Uterus (tissue), 4 donors: ENCODE data around the gene PLEKHM2. TPM values are rescaled to one million over a fixed set of nuclear protein-coding genes. Genes with fewer than 3 reads are reported as not detected.
"Not testable (repeated sequence)": the region's sequence is repeated elsewhere in the genome, so short reads cannot be mapped to it uniquely, and the experiment has no call there.

Source experiments
- DNase-seq, 2 donors: peaks; one replicate each; pipeline ENCODE4 v3.0.0-alpha.2; 2019 to 2020
- H3K27ac ChIP-seq, 2 donors: fragments of 200-600 bp; sonication (generic); 1 replicate in 1 of 2; 2 replicates in 1 of 2; pipeline ENCODE4 v1.5.1; 2016 to 2018
- H3K27me3 ChIP-seq, 2 donors: fragments of 200-600 bp; sonication (generic); one replicate each; pipeline ENCODE4 v1.5.1; 2018 to 2019; ENCODE audit warnings: control low read depth in 1 of 2
- H3K36me3 ChIP-seq, 2 donors: fragments of 200-600 bp; sonication (generic); one replicate each; pipeline ENCODE4 v1.5.1; 2019; ENCODE audit warnings: control low read depth in 1 of 2
- H3K4me1 ChIP-seq, 2 donors: fragments of 200-600 bp; sonication (generic); one replicate each; pipeline ENCODE4 v1.5.1; 2018 to 2019; ENCODE audit warnings: control low read depth in 1 of 2
- H3K4me3 ChIP-seq, 2 donors: fragments of 200-600 bp; sonication (generic); 1 replicate in 1 of 2; 2 replicates in 1 of 2; pipeline ENCODE4 v1.5.1; 2018 to 2019; ENCODE audit warnings: mild to moderate bottlenecking in 1 of 2
- H3K9me3 ChIP-seq, 2 donors: fragments of 200-600 bp; sonication (generic); one replicate each; pipeline ENCODE4 v1.5.1; 2019; ENCODE audit warnings: control low read depth in 1 of 2
- CTCF ChIP-seq, 4 experiments: fragments of 200-600 bp in 2 of 4; fragments of 450-650 bp in 2 of 4; sonication (generic) in 2 of 4; IDR thresholded peaks; one replicate each; pipeline ENCODE4 v1.5.1; 2016 to 2019; ENCODE audit warnings: antibody characterized with exemption in 4 of 4, mild to moderate bottlenecking in 2 of 4, moderate library complexity in 1 of 4
- POLR2A ChIP-seq, 2 donors: fragments of 450-650 bp; IDR thresholded peaks; one replicate each; pipeline ENCODE4 v1.6.1; 2016; ENCODE audit warnings: antibody characterized with exemption in 2 of 2, mild to moderate bottlenecking in 1 of 2, moderate library complexity in 1 of 2
- intact Hi-C: fragments of 100-400 bp; cut with DNase I; formaldehyde crosslinking; loops from one replicate; pipeline ENCODE4 v1.15.1; 2023; ENCODE audit warnings: low total_unique reads
- total RNA-seq, 4 donors: library from RNA; depleted of rRNA in 3 of 4; stranded (reverse); fragments of >200 nt in 3 of 4; gene quantifications; one replicate each; pipeline versions ENCODE4 v1.1.0 to v1.2.4, GENCODE V29; 2014 to 2023
- donor health status: DM: yes; HTN: yes; CAD: no.

Gene PLEKHM2
- total RNA-seq, 4 donors from 2014 or later, result 21.3 to 70.2 (median 30.7) TPM

- intact Hi-C loops, result no loop called here
- H3K4me3 ChIP-seq, result no peak overlapping the region
- no peaks in the 10 kb centered on the region for H3K27me3 ChIP-seq
- TF ChIP-seq CTCF (IDR thresholded peaks at IDR 0.05) (no peak), POLR2A (IDR thresholded peaks at IDR 0.05) (no peak)
- no peaks in the 10 kb centered on the region for H3K9me3 ChIP-seq
- H3K27ac ChIP-seq, result no peak overlapping the region
- H3K36me3 ChIP-seq, result no peaks in the 10 kb centered on the region
- H3K4me1 ChIP-seq, result peaks cover 0 to 6% of the 10 kb centered on the region in 2 donors
- DNase-seq, result no peak
Measured at GRCh38 chr1:15692121-15692682, 8.1 kb downstream of the PLEKHM2 start.

GRCh38 chr1:15693371-15693770 lies 9.3 kb downstream of the PLEKHM2 start:
- intact Hi-C loops, result no loop called here
- Histone ChIP-seq H3K27me3 (no peaks in the 10 kb centered on the region), H3K27ac (no peak overlapping the region), H3K4me3 (no peak overlapping the region), H3K4me1 (peaks cover 0 to 6% of the 10 kb centered on the region in 2 donors), H3K9me3 (no peaks in the 10 kb centered on the region), H3K36me3 (no peaks in the 10 kb centered on the region)
- no peak for TF ChIP-seq POLR2A (IDR thresholded peaks at IDR 0.05)
- no peak for TF ChIP-seq CTCF (IDR thresholded peaks at IDR 0.05)
- no peak for DNase-seq

GRCh38 chr1:15696956-15697521 lies 12.9 kb downstream of the PLEKHM2 start:
- H3K4me1 ChIP-seq, result no peaks in the 10 kb centered on the region
- no peak overlapping the region for H3K27ac ChIP-seq
- H3K4me3 ChIP-seq, result no peak overlapping the region
- no peaks in the 10 kb centered on the region for H3K27me3 ChIP-seq
- DNase-seq, result no peak
- H3K9me3 ChIP-seq, result no peaks in the 10 kb centered on the region
- intact Hi-C loops, result no loop called here
- TF ChIP-seq CTCF (IDR thresholded peaks at IDR 0.05), result no peak
- no peak for TF ChIP-seq POLR2A (IDR thresholded peaks at IDR 0.05)
- no peaks in the 10 kb centered on the region for H3K36me3 ChIP-seq

- H3K27me3 ChIP-seq, result no peaks in the 10 kb centered on the region
- H3K9me3 ChIP-seq, result no peaks in the 10 kb centered on the region
- H3K4me3 ChIP-seq, result no peak overlapping the region
- H3K27ac ChIP-seq, result no peak overlapping the region
- H3K4me1 ChIP-seq, result peaks cover 4 to 5% of the 10 kb centered on the region in 2 donors
- no peaks in the 10 kb centered on the region for H3K36me3 ChIP-seq
- no peak for TF ChIP-seq CTCF (IDR thresholded peaks at IDR 0.05)
- no peak for TF ChIP-seq POLR2A (IDR thresholded peaks at IDR 0.05)
- no peak for DNase-seq
- intact Hi-C loops, result no loop called here
Measured at GRCh38 chr1:15698201-15698600, 14.1 kb downstream of the PLEKHM2 start.

- H3K9me3 ChIP-seq, H3K27ac ChIP-seq, H3K4me3 ChIP-seq, H3K27me3 ChIP-seq, DNase-seq, intact Hi-C loops, H3K36me3 ChIP-seq: not testable (repeated sequence)
- H3K4me1 ChIP-seq, result peaks cover 11 to 12% of the 10 kb centered on the region in 2 donors
Measured at GRCh38 chr1:15699321-15699720, 15.2 kb downstream of the PLEKHM2 start.
